RWPE1 (cell line): ENCODE measurements around the gene PPP1R12C.

Source experiments
- CTCF ChIA-PET: fragments of 350-600 bp; sonication (Branson Sonifier 250); formaldehyde crosslinking; extraction: SDS; loops from one replicate; lab custom pipeline; 2021; lab: Yijun Ruan, JAX
- POLR2A ChIA-PET: fragments of 400-600 bp; formaldehyde crosslinking; extraction: SDS; loops from one replicate; lab custom pipeline; 2020; ENCODE audit warnings: antibody characterized with exemption; ENCODE audit not compliant: low non-redundant PET; lab: Yijun Ruan, JAX
- DNase-seq: peaks from one replicate; pipeline ENCODE4 v3.0.0; 2012; ENCODE audit warnings: low spot score
- H3K27ac ChIP-seq: fragments of 450-650 bp; 2 replicates; pipeline ENCODE4 v1.5.1; 2017
- TF ChIP-seq, protein P1 (sequence below): fragments of 450-650 bp; conservative IDR thresholded peaks from 2 replicates; pipeline ENCODE4 v1.5.1; 2017; ENCODE audit warnings: low read depth, mild to moderate bottlenecking

Gene PPP1R12C

DNA sequence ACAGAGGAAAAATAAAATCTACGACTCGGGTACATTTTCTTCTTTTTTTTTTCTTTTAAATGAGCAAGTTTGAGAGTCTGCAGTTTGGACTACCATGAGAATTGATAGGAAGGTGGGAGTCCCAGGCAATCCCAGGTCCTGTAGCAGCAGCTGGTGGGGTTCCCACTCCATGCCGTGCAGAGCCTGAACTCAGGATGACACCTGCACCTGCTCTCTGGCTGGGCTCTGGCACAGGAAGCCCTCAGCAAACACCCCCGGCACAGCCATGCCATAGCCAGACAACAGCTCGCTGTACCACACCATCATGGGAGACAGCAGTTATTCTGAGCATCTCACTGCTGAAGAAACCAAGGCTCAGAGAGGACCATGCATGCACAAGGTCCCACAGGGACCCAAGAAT lies 73.2 kb downstream of the PPP1R12C start:
- CTCF ChIA-PET: no interaction called here
- POLR2A ChIA-PET: no interaction called here
- TF ChIP-seq, protein P1, sequence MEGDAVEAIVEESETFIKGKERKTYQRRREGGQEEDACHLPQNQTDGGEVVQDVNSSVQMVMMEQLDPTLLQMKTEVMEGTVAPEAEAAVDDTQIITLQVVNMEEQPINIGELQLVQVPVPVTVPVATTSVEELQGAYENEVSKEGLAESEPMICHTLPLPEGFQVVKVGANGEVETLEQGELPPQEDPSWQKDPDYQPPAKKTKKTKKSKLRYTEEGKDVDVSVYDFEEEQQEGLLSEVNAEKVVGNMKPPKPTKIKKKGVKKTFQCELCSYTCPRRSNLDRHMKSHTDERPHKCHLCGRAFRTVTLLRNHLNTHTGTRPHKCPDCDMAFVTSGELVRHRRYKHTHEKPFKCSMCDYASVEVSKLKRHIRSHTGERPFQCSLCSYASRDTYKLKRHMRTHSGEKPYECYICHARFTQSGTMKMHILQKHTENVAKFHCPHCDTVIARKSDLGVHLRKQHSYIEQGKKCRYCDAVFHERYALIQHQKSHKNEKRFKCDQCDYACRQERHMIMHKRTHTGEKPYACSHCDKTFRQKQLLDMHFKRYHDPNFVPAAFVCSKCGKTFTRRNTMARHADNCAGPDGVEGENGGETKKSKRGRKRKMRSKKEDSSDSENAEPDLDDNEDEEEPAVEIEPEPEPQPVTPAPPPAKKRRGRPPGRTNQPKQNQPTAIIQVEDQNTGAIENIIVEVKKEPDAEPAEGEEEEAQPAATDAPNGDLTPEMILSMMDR: no peak
- peak overlapping the region; percentile 16; the same call in 1 of the 2 replicates for H3K27ac ChIP-seq
- no peak for DNase-seq

DNA sequence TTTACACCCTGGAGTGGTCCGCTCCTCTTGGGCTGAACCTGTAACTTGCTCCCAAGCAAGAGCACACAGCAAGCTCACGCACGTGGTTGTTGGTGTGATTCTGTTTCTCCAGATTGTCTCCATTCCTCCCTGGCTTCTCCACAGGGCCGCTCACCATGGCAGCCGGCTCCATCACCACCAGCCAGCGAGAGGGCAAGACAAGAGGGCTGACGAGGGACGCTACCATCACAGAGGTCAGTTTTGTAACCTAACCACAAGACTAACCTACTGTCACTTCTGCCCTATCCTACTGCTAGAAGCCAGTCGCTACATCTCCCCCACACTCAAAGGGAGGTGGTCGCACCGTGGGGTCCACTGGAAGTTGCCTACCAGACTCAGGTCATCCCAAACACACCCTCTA lies 74.7 kb downstream of the PPP1R12C start:
- TF ChIP-seq, protein P1: no peak
- no peak overlapping the region for H3K27ac ChIP-seq
- ChIA-PET POLR2A (no interaction called here), CTCF (no interaction called here)
- no peak for DNase-seq

DNA sequence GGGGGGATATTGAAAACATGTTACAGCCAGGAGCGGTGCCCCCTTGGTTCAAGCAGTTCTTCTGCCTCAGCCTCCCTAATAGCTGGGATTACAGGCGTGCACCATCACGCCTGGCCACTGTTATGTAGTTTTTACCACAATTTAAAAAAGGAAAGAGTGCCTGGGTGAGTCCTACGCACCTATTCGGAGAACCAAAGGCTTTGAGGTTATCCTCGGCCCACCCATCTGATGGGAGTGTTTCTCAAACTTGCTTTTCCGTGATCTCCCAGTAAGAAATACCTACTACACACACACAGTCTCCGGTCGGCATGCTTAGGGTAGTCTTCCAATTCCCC lies 75.1 kb downstream of the PPP1R12C start:
- ChIA-PET CTCF (no interaction called here), POLR2A (no interaction called here)
- DNase-seq: no peak
- TF ChIP-seq, protein P1: no peak
- H3K27ac ChIP-seq: no peak overlapping the region

DNA sequence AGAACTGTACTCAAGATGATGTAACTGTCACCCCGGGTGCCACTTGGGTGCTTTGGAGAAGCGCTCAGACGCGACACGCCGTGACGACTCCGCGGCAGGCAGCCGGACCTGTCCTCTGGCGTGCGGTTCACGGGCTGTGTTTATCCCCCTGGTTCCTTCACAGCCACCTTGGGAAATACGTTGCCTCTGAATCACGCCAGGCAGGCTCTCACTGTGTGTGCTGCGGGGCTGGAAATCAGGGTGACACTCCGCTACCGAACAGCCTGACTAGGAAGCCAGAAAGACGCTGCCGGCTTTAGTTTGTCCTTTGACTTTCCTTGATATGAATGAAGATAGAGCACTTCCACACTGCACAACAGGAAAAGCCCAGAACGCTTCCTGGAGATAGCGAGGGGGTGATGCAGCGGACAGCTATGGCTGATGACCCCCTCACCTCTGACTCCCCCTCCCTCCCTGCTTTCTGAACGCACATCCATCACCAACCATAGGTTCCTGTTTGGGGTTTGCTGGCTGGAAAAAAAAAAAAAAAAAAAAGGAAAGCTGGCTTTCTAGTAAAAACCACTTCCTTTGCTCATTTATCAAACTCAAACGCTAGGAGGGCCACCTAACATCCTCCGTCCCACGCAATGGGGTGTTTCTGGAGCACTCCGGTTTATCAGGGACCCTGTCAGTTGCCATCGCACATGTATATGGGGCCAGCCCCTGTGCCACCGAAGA lies 75.7 kb downstream of the PPP1R12C start:
- TF ChIP-seq, protein P1: no peak
- ChIA-PET POLR2A (no interaction called here), CTCF (no interaction called here)
- no peak overlapping the region for H3K27ac ChIP-seq
- no peak for DNase-seq

DNA sequence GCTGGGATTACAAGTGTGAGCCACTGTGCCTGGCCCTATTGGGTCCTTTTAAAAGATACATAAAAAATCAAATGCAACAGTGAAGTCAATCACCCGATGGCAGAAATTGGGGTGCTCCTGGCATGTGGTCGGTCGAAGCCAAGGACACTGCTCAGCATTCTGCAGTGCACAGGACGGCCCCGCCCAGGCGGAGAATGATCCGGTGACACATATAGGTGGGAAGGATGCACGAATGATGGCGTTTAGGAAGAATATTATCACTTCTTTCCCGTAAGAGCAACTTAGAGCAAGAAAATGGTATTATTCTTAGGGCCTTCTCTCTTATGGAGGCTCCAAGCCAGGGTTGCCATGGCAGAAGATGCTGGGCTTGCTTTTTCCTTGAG lies 76.2 kb downstream of the PPP1R12C start:
- no peak overlapping the region for H3K27ac ChIP-seq
- no peak for DNase-seq
- ChIA-PET CTCF (no interaction called here), POLR2A (no interaction called here)
- TF ChIP-seq, protein P1: no peak
